Muscle of leg (tissue), 11 donors: Measurements from ENCODE around the gene PCDHB12. TPM values are rescaled to one million over a fixed set of nuclear protein-coding genes. Genes with fewer than 3 reads are reported as not detected.
A peak's percentile ranks its signal among the peaks of the same experiment; 100 is the strongest.
"Not testable (repeated sequence)": the region's sequence is repeated elsewhere in the genome, so short reads cannot be mapped to it uniquely, and the experiment has no call there.

Experiments used
- DNase-seq: peaks from one replicate; pipeline ENCODE4 v3.0.0; 2013
- H3K27ac ChIP-seq: one replicate; pipeline ENCODE4 v1.5.1; 2013; ENCODE audit warnings: mild to moderate bottlenecking, low read length, control low read depth
- H3K27me3 ChIP-seq: one replicate; pipeline ENCODE4 v1.6.1; 2013; ENCODE audit warnings: low read length; ENCODE audit not compliant: control insufficient read depth, insufficient read depth
- H3K36me3 ChIP-seq: one replicate; pipeline ENCODE4 v1.6.1; 2013; ENCODE audit warnings: low read length; ENCODE audit not compliant: control insufficient read depth, insufficient read depth
- H3K4me1 ChIP-seq: one replicate; pipeline ENCODE4 v1.6.1; 2013; ENCODE audit warnings: low read length; ENCODE audit not compliant: control insufficient read depth, insufficient read depth
- H3K4me3 ChIP-seq: one replicate; pipeline ENCODE4 v1.5.1; 2013; ENCODE audit warnings: low read length, control low read depth
- H3K9me3 ChIP-seq: replicated peaks from 2 replicates; pipeline ENCODE4 v1.6.1; 2013; ENCODE audit warnings: low read depth, low read length; ENCODE audit not compliant: control insufficient read depth
- WGBS: methylation state at CpG from one replicate; pipeline ENCODE4 v1.1.5; 2013; ENCODE audit warnings: missing lambda C conversion rate; ENCODE audit not compliant: insufficient coverage; 5-methylcytosine and 5-hydroxymethylcytosine counted together
- polyA plus RNA-seq, 8 donors: library from polyadenylated mRNA; unstranded; fragments of 120-200 nt; gene quantifications; one replicate each; pipeline versions ENCODE4 v1.2.1 to v1.2.3, GENCODE V29; 2013; ENCODE audit warnings: inconsistent platforms in 1 of 8, low replicate concordance in 1 of 8; ENCODE audit not compliant: insufficient read length in 8 of 8, insufficient read depth in 1 of 8
- total RNA-seq: library from RNA; stranded (reverse); fragments of 120-200 nt; gene quantifications from one replicate; pipeline ENCODE4 v1.2.4, GENCODE V29; 2013

Gene PCDHB12
- total and polyA plus RNA-seq, 9 donors = 2.1 to 3.5 (median 2.6) TPM

DNA sequence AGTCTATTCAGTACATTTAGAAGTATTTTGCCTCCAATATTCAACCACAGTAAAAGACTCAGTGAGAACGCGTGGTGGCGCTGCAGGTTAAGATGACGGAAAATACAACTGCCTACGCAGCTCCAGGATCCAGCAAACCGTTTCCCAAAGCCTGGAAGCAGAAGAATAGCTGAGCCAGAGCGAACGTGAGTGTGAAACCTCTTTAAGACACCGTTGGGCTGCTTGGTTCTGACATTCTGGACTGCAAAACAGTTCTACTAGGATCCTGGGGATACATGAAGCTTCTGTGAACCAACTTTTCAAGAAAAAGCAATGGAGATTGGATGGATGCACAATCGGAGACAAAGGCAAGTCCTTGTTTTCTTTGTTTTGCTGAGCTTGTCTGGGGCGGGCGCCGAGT is 26.3 kb upstream of the PCDHB12 start, which contains the start of gene PCDHB16:
Gene PCDHB16 (plus strand): TSS at position 140 of the 400 bp plus-strand sequence. CDS start 173 bp downstream, at position 313.
- no peaks in the 10 kb centered on the region for H3K4me1 ChIP-seq
- peaks cover 13% of the 10 kb centered on the region for H3K27me3 ChIP-seq
- DNase-seq = peak; percentile 55
- 8% methylated on average over 13 of the region's 13 CpGs for WGBS
- no peak within 1 kb of the TSS for H3K27ac ChIP-seq
- H3K36me3 ChIP-seq = no peaks in the 10 kb centered on the region
- H3K9me3 ChIP-seq = peaks cover 27% of the 10 kb centered on the region
- H3K4me3 ChIP-seq = peak within 1 kb of the TSS; percentile 28

DNA sequence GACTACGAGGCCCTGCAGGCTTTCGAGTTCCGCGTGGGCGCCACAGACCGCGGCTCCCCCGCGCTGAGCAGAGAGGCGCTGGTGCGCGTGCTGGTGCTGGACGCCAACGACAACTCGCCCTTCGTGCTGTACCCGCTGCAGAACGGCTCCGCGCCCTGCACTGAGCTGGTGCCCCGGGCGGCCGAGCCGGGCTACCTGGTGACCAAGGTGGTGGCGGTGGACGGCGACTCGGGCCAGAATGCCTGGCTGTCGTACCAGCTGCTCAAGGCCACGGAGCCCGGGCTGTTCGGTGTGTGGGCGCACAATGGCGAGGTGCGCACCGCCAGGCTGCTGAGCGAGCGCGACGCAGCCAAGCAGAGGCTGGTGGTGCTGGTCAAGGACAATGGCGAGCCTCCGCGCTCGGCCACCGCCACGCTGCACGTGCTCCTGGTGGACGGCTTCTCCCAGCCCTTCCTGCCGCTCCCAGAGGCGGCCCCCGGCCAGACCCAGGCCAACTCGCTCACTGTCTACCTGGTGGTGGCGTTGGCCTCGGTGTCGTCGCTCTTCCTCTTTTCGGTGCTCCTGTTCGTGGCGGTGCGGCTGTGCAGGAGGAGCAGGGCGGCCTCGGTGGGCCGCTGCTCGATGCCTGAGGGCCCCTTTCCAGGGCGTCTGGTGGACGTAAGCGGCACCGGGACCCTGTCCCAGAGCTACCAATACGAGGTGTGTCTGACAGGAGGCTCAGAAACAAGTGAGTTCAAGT is 24.2 kb upstream of the PCDHB12 start:
- 33% methylated on average over 16 of the region's 69 CpGs for WGBS
- DNase-seq, H3K4me3 ChIP-seq, H3K4me1 ChIP-seq, H3K36me3 ChIP-seq, H3K27ac ChIP-seq: not testable (repeated sequence)
- peaks cover 15% of the 10 kb centered on the region for H3K27me3 ChIP-seq
- peaks cover 26% of the 10 kb centered on the region for H3K9me3 ChIP-seq

DNA sequence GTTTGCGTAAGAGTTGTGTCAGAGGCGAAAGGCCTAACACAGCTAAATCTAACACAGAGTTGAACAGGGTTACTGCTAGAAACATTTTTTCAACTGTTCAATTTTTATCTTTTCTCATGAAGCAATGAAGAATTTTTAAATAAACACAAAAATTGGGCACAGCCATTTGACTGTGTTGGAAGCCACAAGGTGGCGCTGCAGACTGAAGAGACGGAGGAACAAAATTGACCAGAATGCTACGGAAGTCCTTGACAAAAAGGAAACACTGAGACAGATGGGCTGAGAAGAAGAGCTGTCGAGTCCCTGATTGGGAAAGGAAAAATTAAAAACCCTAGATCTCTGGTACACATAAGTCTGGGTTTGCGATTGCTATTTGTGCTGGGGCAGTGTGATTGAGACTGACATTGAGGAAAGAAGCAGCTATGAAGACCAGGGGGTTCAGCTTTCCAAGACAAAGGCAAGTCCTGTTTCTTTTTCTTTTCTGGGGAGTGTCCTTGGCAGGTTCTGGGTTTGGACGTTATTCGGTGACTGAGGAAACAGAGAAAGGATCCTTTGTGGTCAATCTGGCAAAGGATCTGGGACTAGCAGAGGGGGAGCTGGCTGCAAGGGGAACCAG is 21.5 kb upstream of the PCDHB12 start, which contains the start of gene PCDHB9:
Gene PCDHB9 (plus strand): TSS at position 265 of the 616 bp plus-strand sequence. CDS start 158 bp downstream, at position 423.
- 7% methylated on average over 2 of the region's 9 CpGs for WGBS
- H3K36me3 ChIP-seq = no peaks in the 10 kb centered on the region
- H3K27me3 ChIP-seq = peaks cover 14% of the 10 kb centered on the region
- no peak within 1 kb of the TSS for H3K27ac ChIP-seq
- no peaks in the 10 kb centered on the region for H3K4me1 ChIP-seq
- peaks cover 26% of the 10 kb centered on the region for H3K9me3 ChIP-seq
- no peak within 1 kb of the TSS for H3K4me3 ChIP-seq
- DNase-seq = peak; percentile 22

DNA sequence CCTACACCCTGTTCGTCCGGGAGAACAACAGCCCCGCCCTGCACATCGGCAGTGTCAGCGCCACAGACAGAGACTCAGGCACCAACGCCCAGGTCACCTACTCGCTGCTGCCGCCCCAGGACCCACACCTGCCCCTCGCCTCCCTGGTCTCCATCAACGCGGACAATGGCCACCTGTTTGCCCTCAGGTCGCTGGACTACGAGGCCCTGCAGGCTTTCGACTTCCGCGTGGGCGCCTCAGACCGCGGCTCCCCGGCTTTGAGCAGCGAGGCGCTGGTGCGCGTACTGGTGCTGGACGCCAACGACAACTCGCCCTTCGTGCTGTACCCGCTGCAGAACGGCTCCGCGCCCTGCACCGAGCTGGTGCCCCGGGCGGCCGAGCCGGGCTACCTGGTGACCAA is 19.8 kb upstream of the PCDHB12 start:
- not testable (repeated sequence) for DNase-seq, H3K4me1 ChIP-seq, H3K27ac ChIP-seq, H3K27me3 ChIP-seq, H3K4me3 ChIP-seq, H3K36me3 ChIP-seq
- WGBS = 30% methylated on average over 10 of the region's 37 CpGs
- H3K9me3 ChIP-seq = peaks cover 24% of the 10 kb centered on the region

DNA sequence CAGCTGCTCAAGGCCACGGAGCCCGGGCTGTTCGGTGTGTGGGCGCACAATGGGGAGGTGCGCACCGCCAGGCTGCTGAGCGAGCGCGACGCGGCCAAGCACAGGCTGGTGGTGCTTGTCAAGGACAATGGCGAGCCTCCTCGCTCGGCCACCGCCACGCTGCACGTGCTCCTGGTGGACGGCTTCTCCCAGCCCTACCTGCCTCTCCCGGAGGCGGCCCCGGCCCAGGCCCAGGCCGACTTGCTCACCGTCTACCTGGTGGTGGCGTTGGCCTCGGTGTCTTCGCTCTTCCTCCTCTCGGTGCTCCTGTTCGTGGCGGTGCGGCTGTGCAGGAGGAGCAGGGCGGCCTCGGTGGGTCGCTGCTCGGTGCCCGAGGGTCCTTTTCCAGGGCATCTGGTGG is 19.4 kb upstream of the PCDHB12 start:
- DNase-seq, H3K4me3 ChIP-seq, H3K27me3 ChIP-seq, H3K36me3 ChIP-seq, H3K4me1 ChIP-seq, H3K27ac ChIP-seq: not testable (repeated sequence)
- H3K9me3 ChIP-seq = peaks cover 24% of the 10 kb centered on the region
- WGBS = no CpG with 5 or more reads among the region's 35 CpGs

DNA sequence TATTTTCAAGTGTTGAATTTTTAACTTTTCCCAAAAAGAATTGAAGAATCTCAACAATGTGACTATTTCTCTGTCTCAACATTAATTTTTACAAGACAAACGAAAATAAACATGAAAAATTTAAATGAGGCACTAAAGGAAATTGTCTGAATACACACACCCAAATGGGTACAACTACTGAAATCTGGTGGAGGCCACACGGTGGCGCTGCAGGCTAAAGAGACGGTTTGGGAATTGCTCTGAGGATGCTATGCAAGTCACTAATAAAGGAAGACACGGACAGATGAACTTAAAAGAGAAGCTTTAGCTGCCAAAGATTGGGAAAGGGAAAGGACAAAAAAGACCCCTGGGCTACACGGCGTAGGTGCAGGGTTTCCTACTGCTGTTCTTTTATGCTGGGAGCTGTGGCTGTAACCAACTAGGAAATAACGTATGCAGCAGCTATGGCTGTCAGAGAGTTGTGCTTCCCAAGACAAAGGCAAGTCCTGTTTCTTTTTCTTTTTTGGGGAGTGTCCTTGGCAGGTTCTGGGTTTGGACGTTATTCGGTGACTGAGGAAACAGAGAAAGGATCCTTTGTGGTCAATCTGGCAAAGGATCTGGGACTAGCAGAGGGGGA is 16.3 kb upstream of the PCDHB12 start, which contains the start of gene PCDHB10:
Gene PCDHB10 (plus strand): TSS at position 244 of the 616 bp plus-strand sequence. CDS start 200 bp downstream, at position 444.
- Histone ChIP-seq H3K36me3 (no peaks in the 10 kb centered on the region), H3K27ac (no peak within 1 kb of the TSS), H3K4me3 (no peak within 1 kb of the TSS), H3K27me3 (peaks cover 7% of the 10 kb centered on the region), H3K4me1 (no peaks in the 10 kb centered on the region), H3K9me3 (peaks cover 19% of the 10 kb centered on the region)
- DNase-seq = peak; percentile 11
- 7% methylated on average over 6 of the region's 10 CpGs for WGBS

DNA sequence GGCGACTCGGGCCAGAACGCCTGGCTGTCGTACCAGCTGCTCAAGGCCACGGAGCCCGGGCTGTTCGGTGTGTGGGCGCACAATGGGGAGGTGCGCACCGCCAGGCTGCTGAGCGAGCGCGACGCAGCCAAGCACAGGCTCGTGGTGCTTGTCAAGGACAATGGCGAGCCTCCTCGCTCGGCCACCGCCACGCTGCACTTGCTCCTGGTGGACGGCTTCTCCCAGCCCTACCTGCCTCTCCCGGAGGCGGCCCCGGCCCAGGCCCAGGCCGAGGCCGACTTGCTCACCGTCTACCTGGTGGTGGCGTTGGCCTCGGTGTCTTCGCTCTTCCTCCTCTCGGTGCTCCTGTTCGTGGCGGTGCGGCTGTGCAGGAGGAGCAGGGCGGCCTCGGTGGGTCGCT is 14.2 kb upstream of the PCDHB12 start:
- not testable (repeated sequence) for H3K36me3 ChIP-seq, H3K4me3 ChIP-seq, DNase-seq, H3K4me1 ChIP-seq, H3K27me3 ChIP-seq, H3K27ac ChIP-seq
- WGBS = 38% methylated on average over 3 of the region's 37 CpGs
- H3K9me3 ChIP-seq = peaks cover 19% of the 10 kb centered on the region

DNA sequence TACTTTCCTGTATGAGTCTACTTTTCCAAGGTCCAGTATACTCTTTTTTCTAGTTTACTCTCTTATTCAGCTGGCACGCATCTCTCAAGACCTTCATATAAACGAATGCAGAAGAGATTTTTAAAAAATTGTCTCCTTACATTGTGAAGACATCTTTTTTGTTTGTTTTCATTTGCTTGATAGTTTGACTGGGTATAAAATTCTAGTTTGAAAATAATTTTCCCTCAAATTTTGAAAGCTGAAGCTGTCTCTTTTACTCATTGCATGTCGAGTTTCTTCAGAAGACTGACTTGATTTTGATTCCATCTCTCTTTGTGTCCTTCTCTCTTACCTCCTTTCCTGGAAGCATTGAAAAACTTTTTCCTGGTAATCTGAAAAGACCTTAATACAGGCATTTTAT is 12.2 kb upstream of the PCDHB12 start:
- Histone ChIP-seq H3K27me3 (peaks cover 2% of the 10 kb centered on the region), H3K9me3 (peaks cover 30% of the 10 kb centered on the region), H3K4me3 (no peak overlapping the region), H3K27ac (no peak overlapping the region), H3K36me3 (no peaks in the 10 kb centered on the region), H3K4me1 (no peaks in the 10 kb centered on the region)
- 0% methylated on average over 1 of the region's 3 CpGs for WGBS
- DNase-seq = no peak

DNA sequence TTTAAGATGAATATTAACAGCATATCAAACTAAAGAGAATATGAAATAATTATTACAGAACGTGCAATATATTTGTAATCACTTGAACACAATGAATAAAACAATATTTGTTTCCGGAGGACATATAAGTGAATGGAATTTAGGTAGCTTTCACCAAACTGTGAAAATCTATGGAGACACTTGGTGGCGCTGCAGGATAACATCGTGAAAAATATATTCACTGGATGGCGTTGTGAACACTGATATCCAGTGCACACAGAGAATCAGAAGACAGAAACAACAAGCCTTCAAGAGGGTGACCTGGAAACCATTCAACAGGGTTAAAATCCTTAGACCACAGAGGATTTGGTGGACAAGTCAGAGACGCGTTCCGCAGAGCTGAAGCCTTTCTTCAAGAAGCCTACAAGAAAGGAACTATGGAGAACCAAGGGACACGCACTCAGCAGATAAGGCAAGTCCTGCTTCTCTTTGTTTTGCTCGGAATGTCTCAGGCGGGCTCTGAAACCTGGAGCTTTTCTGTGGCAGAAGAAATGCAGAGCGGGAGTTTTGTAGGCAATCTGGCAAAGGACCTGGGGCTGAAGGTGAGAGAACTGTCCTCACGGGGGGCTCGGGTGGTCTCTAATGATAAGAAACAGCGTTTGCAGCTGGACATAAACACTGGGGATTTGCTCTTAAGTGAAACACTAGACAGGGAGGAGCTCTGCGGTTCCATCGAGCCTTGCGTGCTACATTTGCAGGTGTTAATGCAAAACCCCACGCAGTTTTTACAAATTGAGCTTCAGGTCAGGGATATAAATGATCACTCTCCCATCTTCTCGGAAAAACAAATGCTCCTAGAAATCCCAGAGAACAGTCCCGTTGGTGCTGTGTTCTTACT is 8.9 kb upstream of the PCDHB12 start, which contains the start of gene PCDHB11:
Gene PCDHB11 (plus strand): TSS at position 269 of the 877 bp plus-strand sequence. CDS start 148 bp downstream, at position 417.
- Histone ChIP-seq H3K4me1 (no peaks in the 10 kb centered on the region), H3K27me3 (no peaks in the 10 kb centered on the region), H3K4me3 (no peak within 1 kb of the TSS), H3K27ac (no peak within 1 kb of the TSS), H3K9me3 (peaks cover 25% of the 10 kb centered on the region), H3K36me3 (no peaks in the 10 kb centered on the region)
- WGBS = 32% methylated on average over 16 of the region's 21 CpGs
- peak; percentile 15 for DNase-seq
